IPS DF 19.7 (cell line): Measurements from ENCODE around the gene SEC14L1.
"Not testable (repeated sequence)": the region's sequence is repeated elsewhere in the genome, so short reads cannot be mapped to it uniquely, and the experiment has no call there.

Experiments
- DNase-seq: peaks from one replicate; pipeline ENCODE4 v3.0.0-alpha.2; 2013; ENCODE audit warnings: low read depth, low spot score

SEC14L1 gene

DNA sequence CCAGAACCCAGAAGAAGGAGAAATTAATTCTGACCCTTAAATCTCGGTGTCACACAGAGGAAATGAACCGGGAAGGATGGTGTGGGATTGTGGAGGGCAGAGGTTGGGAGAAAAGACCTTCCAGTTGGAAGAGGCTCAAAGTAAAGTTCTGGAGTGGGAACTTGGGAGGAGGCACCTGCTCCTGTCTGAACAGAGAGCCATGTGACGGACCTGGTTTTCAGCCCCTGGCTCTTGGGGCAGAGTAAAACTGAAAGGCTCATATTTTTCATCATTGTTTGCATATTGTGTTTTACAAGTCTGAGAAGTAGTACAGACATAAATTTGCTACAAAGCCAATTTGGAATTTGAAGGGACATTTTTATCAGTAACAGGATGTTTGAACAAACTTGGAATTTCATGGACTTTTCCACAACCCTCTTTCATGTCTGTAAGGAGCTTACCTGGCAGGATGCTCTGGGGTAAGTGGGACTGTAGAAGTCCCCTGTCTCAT lies 24.4 kb upstream of the SEC14L1 start:
- no peak for DNase-seq

DNA sequence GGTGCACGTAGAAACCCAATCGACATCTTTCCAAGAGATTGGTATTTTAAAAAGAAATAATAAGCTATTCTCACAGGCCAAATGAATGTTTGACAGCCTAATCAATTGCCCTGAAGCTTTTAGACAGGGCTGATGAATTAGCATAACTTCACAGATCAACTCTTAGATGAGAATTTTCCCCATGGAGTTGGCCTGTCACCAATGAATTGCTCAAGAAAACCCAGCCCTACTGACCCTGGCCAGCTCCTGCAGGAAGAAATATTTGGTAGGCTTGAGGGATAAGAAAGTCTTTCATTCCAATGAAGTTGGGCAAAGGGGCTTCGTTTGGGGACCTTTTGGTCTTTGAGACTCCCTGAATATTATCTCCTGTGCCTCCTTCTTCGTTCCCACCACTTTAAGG lies 23.4 kb upstream of the SEC14L1 start:
- no peak for DNase-seq

DNA sequence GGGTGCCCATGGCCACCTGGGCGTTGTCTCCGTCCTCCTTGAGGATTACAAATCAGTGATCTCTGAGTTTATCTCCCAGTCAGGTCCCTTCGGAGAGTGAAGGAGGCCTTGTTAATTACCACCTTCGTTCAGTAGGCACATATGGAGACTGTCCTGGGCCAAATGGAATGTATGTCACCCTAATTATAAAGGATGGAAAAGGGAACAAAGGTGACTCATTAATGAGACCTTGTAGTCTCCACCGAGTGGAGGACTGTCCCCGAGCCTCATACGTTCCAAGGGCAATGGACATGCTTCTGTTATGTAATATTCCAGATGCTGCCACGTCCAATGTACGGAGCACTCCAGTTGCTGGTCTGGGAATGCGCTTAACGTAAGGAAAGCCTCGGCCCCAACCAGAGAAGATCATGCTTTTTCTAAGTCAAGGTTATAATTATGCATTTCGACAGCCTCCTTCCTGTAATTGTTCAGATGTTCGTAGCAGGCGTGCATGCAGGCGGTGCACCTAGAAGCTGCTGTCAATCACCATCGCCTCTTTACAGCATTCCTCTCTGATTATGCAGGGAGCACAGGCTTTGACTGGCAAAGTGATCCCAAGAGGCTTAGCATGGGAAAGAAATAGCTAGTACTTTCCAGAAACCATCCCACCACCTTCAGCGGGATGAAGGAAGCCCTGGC lies 22.4 kb upstream of the SEC14L1 start:
- DNase-seq: no peak

DNA sequence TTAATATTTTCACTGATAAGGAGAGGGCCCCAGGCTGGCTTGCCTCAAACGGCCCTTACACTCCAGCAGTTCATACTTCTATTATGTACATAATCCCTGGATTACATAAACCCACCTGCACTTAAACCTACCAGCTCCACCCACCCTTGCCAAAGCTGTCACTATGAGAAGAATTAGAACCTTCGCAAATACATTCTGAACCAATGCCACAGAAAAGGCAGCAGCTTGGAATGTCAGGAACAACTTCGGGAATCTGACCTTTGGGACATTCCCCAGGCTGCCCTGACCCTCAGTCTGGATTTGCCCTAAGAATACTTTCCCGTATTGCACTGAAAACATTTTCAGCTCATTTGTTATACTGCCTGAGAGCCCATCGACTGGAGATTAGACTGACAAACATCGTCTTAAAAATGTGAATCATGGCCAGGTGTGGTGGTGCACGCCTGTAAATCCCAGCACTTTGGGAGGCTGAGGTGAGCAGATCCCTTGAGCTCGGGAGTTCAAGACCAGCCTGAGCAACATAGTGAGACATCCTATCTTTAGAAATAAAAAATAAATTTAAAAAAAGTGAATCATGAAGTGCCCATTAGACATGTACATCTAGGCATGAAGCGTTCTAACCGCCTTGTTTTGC lies 21.0 kb upstream of the SEC14L1 start:
- no peak for DNase-seq

DNA sequence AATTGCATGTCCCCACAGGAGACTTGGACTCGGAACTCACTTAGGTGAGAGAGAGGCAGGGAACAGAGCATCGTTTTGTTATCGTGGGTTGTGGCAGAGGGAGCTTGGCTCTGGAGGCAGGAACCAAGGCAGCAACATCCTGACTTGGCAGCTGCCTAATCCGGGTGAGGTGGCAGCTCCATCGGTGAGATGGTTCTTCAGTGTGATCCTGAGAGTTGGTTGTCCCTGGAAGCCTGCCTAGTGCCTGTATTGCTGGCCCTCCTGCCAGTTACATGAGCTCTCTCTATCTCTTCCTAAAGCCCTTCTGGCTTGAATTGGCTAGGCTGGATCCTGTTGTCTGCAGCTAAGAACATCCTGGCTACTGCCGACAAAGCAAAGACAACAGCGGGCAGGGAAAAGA lies 19.9 kb upstream of the SEC14L1 start:
- no peak for DNase-seq

DNA sequence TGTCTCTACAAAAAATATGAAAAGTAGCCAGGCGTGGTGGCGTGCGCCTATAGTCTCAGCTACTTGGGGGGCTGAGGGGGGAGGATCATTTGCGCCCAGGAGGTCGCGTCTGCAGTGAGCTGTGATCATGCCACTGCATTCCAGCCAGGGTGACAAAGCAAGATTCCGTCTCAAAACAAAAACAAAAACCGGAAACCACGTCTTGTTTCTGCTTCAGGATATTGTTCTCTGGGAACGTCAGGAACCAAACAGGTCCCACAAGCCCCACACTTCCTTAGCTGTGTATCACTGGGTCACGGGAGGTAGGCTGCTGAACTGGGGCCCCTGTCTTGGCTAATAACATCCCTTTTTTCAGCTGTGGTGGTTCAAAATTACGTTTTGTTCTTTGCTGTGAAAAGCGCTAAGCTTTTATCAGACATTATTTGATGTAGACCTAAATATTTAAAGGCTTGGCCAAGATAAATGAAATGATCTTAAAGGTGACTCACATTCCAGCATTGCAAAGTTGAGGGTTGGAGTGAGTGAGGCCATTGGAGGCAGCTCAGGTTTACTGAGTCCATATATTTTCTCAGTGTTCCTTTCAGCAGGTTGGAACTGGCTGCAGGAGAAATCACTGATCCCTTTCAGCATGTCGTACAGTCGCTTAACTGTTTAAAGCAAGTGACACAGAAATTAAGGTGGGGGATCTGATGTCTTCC lies 16.4 kb upstream of the SEC14L1 start:
- no peak for DNase-seq

DNA sequence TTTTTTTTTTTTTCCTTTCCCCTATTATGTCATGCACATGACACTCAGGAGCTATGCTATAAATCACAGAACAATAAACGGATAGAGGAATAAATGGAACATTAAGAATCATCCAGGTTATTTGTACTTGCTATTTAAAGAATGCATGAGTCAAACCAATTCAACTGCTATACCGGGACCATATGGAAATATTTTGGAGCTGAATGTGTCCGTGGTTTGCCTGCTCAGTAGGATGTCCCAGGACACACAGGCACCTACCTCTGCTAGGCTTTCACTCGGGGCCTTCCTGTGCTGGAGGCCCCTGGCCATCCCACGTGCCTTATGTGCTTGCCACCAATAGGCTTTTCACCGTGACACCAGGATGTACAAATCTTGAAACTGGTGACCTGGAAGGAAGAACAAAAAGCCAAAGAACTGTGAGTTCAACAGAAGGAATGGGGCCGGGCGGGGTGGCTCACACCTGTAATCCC lies 15.3 kb upstream of the SEC14L1 start:
- DNase-seq: no peak

DNA sequence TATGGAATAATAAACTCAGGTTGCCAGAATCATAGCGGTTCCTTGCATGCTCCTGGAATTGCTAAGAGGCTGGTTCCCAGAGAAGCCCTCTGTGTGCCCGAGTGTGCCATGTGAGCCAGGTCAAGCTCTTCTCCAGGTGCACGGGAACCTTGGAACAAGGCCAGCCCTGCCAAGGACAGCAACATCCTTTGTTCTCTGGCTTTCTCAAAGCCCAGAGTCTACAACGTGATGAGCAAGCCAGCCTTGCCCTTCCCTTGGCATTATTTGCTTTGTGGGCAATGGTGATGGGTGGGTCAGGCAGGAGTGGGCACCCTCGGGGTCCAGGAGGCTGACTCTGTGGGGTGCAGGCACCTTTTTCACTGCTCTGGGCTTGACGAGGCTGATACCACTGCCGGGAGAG lies 14.2 kb upstream of the SEC14L1 start:
- no peak for DNase-seq

DNA sequence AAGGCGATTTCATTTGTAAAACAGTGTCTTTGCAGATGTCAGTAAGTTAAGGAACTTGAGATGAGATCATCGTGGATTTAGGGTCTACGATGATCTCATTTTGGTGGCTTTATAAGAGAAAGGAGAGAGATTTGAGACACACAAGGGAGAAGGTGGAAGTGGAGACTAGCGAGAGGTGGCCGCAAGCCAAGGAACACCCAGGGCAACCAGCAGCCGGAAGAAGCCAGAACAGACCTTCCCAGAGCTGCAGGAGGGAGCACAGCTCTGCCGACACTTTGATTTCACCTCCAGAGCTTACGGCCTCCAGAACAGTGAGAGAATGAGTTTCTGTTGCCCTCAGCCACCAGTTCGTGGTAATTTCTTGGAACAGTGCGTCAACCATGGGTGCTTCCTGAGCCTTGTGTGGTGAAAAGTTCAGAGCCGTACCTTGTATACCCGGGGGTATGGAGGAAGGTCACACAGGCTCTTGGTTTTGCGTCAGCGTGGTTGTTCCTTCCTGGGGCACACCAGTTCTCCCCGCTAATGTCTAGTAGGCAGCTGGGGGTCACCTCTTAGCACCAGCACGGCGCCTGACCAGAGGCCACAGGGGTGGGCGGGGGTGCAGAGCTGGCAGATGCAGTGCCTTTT lies 12.9 kb upstream of the SEC14L1 start:
- DNase-seq: no peak

DNA sequence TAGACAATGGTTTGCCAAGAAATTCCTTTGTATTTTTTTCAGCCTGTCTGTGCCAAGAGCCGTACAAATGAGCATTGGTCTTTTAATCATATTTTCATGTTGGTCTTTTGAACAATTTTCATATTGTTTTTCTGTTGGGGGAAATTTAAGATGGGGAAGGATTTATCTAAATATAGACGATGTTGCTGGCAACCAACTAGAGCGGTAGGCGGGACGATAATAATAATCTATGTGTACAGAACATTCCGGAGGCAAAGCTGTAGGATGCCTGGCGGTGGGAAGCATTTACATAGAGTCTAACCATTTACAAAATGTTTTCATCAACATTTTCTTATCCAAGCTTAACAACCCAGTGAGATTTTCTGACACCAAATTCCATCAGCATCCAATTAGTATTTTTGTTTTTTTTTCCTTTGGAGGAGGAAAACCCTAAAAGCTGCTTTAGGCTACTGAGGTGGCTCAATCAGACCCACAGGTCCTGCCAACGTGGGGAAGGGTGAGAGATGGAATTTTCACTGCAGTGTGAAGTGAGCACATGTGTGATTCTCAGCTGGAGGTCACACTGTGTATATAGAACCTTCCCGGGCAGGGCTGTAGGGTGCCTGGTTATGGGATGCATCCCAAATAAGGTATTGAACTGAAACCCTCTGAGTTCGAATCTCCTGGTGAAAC lies 11.7 kb upstream of the SEC14L1 start:
- no peak for DNase-seq

DNA sequence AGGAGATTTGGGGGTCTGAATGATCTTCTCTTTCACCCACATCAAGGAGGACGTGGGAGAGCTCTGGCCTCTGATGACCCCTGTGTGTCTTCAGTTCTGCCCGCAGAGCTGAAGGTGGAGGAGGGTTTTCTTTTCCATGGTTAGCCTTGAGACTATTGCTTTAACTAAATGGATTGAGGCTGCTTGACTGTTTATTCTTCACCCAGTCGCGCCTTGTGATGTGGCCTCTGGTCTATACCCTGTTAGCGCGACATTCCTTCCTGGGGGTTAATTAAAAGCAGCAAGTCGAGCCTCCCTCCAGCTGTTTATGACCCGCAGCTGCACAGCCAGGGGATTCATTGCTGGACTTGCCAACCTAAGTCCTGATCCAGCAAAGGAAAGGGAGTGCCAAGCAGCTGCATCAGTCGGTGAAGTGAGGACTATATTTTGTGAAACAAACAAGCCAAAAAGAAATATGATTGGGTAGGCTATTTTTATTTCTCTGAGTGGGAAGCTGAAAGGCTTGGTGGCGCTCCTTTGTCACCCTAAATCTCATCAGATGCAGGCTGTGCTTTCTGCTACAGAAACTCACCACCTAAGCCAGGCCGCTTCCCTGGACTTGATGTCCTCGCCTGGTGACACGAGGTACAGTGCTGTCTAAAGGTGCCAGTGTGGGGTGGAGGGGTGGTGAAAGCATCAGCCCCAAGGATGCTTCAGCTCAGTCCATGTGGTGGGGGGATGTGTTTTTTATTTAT lies 11.0 kb upstream of the SEC14L1 start:
- no peak for DNase-seq

DNA sequence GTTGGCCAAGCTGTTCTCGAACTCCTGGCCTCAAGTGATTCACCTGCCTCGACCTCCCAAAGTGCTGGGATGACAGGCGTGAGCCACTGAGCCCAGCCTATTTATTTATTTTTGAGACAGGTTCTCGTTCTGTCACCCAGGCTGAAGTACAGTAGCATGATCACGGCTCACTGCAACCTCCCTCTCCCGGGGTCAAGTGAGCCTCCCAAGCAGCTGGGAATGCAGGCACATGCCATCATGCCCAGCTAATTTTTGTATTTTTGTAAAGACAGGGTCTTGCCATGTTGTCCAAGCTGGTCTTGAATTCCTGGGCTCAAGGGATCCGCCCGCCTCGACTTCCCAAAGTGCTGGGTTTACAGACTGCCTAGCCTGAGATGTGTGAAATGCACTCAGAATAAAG lies 10.2 kb upstream of the SEC14L1 start:
- DNase-seq: no peak

DNA sequence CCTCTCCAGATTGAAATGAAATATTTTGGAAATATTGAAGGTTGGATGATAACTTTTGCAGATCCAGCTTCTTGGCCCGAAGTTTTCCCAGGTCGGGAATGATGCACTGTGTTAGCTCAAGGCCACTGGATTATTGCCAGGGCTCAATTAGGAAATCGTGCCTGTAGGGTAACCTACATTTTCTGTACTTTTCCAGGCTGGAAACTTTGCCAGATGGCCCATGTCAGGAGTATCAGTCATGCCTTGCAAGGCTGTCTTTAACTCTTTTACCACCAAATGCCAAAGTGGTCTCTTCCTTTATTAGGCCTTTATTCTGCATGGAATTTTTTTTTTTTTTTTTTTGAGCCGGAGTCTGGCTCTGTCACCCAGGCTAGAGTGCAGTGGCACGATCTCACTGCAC lies 8.9 kb upstream of the SEC14L1 start:
- DNase-seq: no peak

DNA sequence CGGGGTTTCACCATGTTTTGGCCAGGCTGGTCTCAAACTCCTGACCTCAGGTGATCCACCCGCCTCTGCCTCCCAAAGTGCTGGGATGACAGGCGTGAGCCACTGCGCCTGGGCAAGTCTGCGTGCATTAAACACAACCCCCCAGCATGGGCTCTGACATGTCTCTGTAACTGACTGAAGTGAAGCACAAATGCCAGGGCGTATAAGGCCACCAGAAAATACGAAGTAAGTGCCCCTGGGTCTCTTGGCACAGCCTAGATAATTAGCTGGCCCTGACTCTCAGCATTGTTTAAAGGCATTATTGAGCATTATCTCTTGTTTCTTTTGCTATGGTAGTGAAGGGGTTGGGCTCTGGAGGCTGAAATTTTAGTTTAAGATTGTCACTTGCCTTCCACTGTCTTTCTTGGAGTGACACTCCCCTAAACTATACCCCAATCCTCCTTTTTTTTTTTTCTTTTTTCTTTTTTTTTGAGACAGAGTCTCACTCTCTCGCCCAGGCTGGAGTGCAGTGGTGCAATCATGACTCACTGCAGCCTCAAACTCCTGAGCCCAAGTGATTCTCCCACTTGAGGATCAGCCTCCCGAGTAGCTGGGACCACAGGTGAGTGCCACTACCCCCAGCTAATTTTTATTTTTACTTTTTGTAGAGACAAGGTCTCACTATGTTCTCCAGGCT lies 8.2 kb upstream of the SEC14L1 start:
- no peak for DNase-seq

DNA sequence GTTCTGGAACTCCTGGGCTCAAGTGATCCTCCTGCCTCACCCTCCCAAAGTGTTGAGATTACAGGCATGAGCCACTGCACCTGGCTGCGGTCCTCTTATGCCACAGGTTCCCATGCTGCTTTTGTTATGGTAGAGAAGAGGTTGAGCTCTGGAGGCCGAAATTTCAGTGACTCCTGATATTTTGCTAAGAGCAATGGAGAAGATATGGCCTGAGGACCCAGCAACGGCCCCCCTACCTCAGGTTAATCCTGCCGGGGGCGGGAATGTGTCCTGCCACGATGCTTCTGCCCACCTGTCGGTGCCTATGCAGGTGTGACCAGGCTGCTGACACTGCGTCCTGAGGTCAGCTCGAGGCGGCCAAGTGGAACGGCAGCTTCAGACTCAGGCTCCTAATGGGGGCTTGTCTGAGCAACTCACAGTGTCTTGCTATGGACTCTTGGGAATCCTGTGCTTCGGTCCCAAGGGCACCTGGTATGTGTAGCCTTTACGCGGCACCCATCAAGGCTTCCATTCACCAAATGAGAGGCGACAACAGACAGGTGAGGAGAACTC lies 7.6 kb upstream of the SEC14L1 start:
- no peak for DNase-seq

DNA sequence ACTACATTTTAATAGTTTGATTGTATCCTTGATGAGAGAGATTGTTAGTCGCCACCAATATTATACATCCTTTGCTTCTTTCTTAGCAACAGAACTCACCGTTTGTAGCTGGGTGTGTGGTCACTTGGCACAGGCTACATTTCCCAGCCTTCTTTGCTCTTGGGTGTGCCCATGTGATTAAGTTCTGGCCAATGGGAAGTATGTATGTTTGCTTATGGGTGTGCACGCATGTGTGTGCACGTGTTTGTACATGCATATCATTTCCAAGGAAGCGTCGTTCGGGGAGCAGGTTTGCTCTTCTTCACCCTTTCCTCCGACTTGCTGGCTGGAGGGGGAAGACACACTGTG lies 4.4 kb upstream of the SEC14L1 start:
- DNase-seq: no peak

DNA sequence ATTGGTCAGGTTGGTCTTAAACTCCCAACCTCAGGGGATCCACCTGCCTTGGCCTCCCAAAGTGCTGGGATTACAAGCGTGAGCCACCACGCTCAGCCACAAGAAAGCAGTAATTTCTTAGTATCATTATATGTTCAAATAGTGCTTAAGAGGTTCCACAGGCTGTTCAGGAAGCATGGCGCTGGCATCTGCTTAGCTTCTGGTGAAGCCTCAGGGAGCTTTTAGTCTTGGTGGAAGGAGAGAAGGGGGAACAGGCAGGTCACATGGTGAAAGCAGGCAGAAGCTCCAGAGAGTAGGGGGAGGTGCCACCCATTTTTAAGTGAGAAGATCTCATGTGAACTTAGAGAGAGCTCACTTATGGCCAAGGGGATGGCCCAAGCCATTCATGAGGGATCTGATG lies 3.7 kb upstream of the SEC14L1 start:
- DNase-seq: no peak

DNA sequence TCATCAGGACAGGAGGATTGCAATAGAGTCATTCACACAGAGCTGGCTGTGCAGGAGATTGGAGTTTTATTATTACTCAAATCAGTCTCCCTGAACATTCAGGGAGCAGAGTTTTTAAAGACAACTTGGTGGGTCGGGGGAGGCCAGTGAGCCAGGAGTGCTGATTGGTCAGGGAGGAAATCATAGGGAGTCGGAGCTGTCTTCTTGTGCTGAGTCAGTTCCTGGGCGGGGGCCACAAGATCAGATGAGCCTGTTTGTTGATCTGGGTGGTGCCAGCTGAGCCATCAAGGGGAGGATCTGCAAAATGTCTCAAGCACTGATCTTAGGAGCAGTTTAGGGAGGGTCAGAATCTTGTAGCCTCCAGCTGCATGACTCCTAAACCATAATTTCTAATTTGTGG lies 2.9 kb upstream of the SEC14L1 start:
- not testable (repeated sequence) for DNase-seq

DNA sequence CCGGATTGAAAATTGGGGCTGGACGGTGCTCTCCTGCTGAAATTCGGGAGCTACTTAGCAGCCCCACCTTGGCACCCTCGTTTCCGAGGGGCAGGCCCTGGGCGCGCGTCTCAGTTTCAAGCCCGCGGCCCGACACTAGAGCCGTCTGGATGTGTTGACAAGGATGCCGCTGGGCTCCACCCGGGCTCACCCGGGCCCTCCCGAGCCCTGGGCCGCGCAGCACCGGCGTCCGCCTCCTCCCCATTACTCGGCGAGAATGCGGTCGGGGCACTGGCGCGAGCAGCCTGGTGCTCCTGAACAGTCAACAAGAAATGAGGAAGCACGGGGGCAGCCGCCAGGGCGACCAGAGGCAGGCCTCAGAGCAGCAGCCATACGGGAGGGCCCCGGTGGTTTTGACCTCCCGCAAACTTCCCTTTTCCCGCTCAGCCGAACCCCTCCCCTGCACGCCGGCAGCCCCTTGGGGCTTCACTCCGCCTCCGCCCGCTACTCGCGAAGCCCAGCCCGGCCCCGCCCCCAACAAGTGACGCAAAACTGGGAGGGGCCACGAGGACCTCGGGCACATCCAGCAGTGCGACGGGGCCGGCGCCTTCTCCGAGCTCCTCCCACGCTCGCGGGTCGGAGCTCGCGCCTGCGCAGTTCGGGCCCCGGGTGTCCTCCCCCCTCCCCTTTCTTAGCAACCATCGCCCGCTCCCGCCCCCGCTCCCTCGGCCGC lies 447 bp upstream of the SEC14L1 start:
- peak; percentile 69 for DNase-seq
